Measurements from ENCODE around the gene ANGPTL2.

The ANGPTL2 gene

DNA sequence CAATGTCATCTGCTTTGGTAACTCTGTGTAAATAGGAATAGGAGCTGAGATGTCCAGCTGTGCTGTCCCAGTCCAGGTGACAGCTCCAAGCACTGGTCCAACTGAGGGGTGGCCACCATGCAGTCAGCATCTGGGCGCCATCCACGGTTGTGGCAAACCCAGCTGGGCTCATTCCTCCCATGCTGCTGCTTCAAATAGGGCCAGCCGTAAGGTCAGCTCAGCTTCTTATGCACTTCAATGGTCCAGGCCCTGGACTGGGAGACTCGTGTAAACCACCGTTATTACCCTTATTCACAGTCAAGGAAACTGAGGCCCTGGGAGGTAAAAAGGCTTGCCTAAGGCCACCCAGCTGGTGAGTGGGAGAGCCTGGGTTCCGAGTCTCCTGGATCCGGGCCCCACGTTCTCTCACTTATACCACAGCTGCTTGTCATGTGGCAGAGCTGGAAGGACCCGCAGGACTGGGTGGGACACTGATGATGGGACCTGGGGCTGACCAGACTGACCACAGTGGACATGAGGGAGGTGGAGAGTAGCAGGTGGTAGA is 38.7 kb upstream of the ANGPTL2 start:
- no peak overlapping the region for H3K27ac ChIP-seq (ENCODE audit: low read depth, low read length)
- H3K4me1 ChIP-seq (ENCODE audit: control insufficient read depth, low read length) = peaks cover 16% of the 10 kb centered on the region
- no peaks in the 10 kb centered on the region for H3K9me3 ChIP-seq (ENCODE audit: control insufficient read depth, insufficient read depth, low read length)
- 0 out of 2 replicates have a peak, but pooled peaks cover 3% of the 10 kb centered on the region for H3K27me3 ChIP-seq (ENCODE audit: control insufficient read depth, low read length)
- H4K20me1 ChIP-seq (ENCODE audit: control insufficient read depth, insufficient read depth, low read depth, low read length) = no peaks in the 10 kb centered on the region
- H3K79me2 ChIP-seq (ENCODE audit: control insufficient read depth, low read length) = no peaks in the 10 kb centered on the region
- H3K4me2 ChIP-seq (ENCODE audit: low read length) = no peak overlapping the region
- no peaks in the 10 kb centered on the region for H3K36me3 ChIP-seq (ENCODE audit: control insufficient read depth, low read length)
- TF ChIP-seq, protein P1, sequence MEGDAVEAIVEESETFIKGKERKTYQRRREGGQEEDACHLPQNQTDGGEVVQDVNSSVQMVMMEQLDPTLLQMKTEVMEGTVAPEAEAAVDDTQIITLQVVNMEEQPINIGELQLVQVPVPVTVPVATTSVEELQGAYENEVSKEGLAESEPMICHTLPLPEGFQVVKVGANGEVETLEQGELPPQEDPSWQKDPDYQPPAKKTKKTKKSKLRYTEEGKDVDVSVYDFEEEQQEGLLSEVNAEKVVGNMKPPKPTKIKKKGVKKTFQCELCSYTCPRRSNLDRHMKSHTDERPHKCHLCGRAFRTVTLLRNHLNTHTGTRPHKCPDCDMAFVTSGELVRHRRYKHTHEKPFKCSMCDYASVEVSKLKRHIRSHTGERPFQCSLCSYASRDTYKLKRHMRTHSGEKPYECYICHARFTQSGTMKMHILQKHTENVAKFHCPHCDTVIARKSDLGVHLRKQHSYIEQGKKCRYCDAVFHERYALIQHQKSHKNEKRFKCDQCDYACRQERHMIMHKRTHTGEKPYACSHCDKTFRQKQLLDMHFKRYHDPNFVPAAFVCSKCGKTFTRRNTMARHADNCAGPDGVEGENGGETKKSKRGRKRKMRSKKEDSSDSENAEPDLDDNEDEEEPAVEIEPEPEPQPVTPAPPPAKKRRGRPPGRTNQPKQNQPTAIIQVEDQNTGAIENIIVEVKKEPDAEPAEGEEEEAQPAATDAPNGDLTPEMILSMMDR (IDR thresholded peaks at IDR 0.05; ENCODE audit: low read depth, low read length, poor library complexity, severe bottlenecking) = no peak
- no peak for TF ChIP-seq EZH2phosphoT487 (IDR thresholded peaks at IDR 0.05; ENCODE audit: borderline replicate concordance, low read length)
- H3F3A ChIP-seq (ENCODE audit: control insufficient read depth, insufficient read depth) = peaks cover 9% of the 10 kb centered on the region
- no peaks in the 10 kb centered on the region for H3K9me2 ChIP-seq (replicated peaks; ENCODE audit: control insufficient read depth, low read length)
- no peak overlapping the region for H3K4me3 ChIP-seq (ENCODE audit: low read length)

DNA sequence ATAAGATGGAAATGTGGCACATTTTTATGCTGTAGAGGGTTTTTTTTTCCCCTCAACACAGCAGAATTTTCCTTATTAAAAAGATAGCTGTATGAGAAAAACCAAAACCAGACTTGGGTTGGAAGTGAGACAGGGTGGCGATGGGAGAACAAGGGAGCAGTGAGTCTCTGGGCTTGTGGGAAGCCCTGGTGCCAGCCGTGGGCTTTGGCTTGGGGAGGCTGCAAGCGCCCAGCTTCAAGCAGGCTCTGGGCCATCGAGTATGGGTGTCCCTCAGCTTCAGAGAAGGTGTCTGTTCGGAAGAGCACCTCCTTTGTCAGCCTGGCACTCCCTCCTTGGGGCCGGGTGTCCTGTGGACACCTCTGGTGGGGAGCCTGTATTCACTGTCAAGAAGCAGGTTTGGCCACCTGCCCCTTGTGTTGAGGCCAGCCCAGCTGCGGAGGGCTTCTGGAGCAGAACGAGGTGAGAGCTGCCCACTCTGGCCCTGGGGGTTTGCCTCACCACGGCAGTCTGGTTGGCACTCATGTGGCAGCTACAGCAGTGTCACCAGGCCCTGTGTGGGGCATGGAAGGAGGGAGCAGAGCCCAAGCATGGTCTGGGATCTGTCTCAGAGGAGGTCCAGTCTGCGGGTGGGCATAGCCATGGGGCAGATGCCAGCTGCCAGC is 37.6 kb upstream of the ANGPTL2 start:
- H3K4me1 ChIP-seq (ENCODE audit: control insufficient read depth, low read length) = peaks cover 5% of the 10 kb centered on the region
- H3K9me3 ChIP-seq (ENCODE audit: control insufficient read depth, insufficient read depth, low read length) = no peaks in the 10 kb centered on the region
- TF ChIP-seq, protein P1 (IDR thresholded peaks at IDR 0.05; ENCODE audit: low read depth, low read length, poor library complexity, severe bottlenecking) = no peak
- TF ChIP-seq EZH2phosphoT487 (IDR thresholded peaks at IDR 0.05; ENCODE audit: borderline replicate concordance, low read length) = no peak
- no peak overlapping the region for H3K4me2 ChIP-seq (ENCODE audit: low read length)
- H3K4me3 ChIP-seq (ENCODE audit: low read length) = no peak overlapping the region
- no peaks in the 10 kb centered on the region for H3K79me2 ChIP-seq (ENCODE audit: control insufficient read depth, low read length)
- no peaks in the 10 kb centered on the region for H4K20me1 ChIP-seq (ENCODE audit: control insufficient read depth, insufficient read depth, low read depth, low read length)
- H3F3A ChIP-seq (ENCODE audit: control insufficient read depth, insufficient read depth) = no peaks in the 10 kb centered on the region
- no peaks in the 10 kb centered on the region for H3K36me3 ChIP-seq (ENCODE audit: control insufficient read depth, low read length)
- H3K27ac ChIP-seq (ENCODE audit: low read depth, low read length) = no peak overlapping the region
- 0 out of 2 replicates have a peak, but pooled peaks cover 3% of the 10 kb centered on the region for H3K27me3 ChIP-seq (ENCODE audit: control insufficient read depth, low read length)
- no peaks in the 10 kb centered on the region for H3K9me2 ChIP-seq (replicated peaks; ENCODE audit: control insufficient read depth, low read length)

DNA sequence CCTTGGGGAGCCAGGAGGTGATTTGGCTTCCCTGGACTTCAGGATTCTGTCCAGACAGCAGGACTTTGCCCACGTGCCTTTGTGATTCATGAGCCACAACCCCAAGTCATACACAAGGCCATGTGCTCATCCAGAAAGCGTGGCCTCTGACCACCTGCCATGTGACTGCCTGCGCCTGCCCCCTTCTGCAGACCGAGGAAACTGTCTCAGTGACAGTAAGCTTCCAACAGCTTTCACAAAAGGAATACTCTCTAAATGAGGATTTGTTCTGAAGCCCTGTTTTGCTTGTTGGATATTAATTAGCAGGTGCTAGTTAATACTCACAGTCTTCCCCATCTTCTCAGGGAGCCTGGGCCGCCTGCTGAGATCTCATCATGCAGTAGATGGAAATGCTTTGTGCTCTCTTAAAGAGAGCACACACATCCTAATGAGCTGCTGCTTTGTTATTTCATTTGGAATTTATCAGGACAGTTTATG is 36.9 kb upstream of the ANGPTL2 start:
- Histone ChIP-seq H3K4me2 (ENCODE audit: low read length) (no peak overlapping the region), H4K20me1 (ENCODE audit: control insufficient read depth, insufficient read depth, low read depth, low read length) (no peaks in the 10 kb centered on the region), H3K9me2 (replicated peaks; ENCODE audit: control insufficient read depth, low read length) (no peaks in the 10 kb centered on the region), H3F3A (ENCODE audit: control insufficient read depth, insufficient read depth) (no peaks in the 10 kb centered on the region), H3K4me3 (ENCODE audit: low read length) (no peak overlapping the region), H3K9me3 (ENCODE audit: control insufficient read depth, insufficient read depth, low read length) (no peaks in the 10 kb centered on the region), H3K4me1 (ENCODE audit: control insufficient read depth, low read length) (peaks cover 10% of the 10 kb centered on the region), H3K27me3 (ENCODE audit: control insufficient read depth, low read length) (0 out of 2 replicates have a peak, but pooled peaks cover 3% of the 10 kb centered on the region), H3K36me3 (ENCODE audit: control insufficient read depth, low read length) (no peaks in the 10 kb centered on the region), H3K27ac (ENCODE audit: low read depth, low read length) (no peak overlapping the region), H3K79me2 (ENCODE audit: control insufficient read depth, low read length) (no peaks in the 10 kb centered on the region)
- TF ChIP-seq EZH2phosphoT487 (IDR thresholded peaks at IDR 0.05; ENCODE audit: borderline replicate concordance, low read length) = no peak
- TF ChIP-seq, protein P1 (IDR thresholded peaks at IDR 0.05; ENCODE audit: low read depth, low read length, poor library complexity, severe bottlenecking) = no peak
